GM13977 (cell line): ENCODE data around the gene COL21A1.

Experiments used
- DNase-seq: peaks from one replicate; pipeline ENCODE4 v3.0.0; 2012; ENCODE audit warnings: low spot score
- CTCF ChIP-seq: IDR thresholded peaks from 2 replicates; pipeline ENCODE4 v1.5.1; 2012; ENCODE audit warnings: mild to moderate bottlenecking, control low read depth; ENCODE audit not compliant: insufficient read depth; ENCODE audit errors: extremely low read depth, missing control alignments
- in situ Hi-C: fragments of 300-500 bp; cut with MboI; formaldehyde crosslinking; loops from one replicate; pipeline ENCODE4 v1.12.0; 2022; ENCODE audit warnings: low sequenced_read_pairs, low pct_unique_long_range_greater_than_20kb, mixed read lengths, inconsistent platforms; ENCODE audit not compliant: unreplicated experiment

The COL21A1 gene

GRCh38 chr6:56247654-56248122, 308 bp upstream of the COL21A1 start:
- in situ Hi-C loops = no loop called here
- no peak for DNase-seq
- TF ChIP-seq CTCF = no peak

GRCh38 chr6:56246541-56246880, 869 bp downstream of the COL21A1 start:
- in situ Hi-C loops = no loop called here
- TF ChIP-seq CTCF = no peak
- no peak for DNase-seq

GRCh38 chr6:56245903-56246351, 1.5 kb downstream of the COL21A1 start:
- no peak for DNase-seq
- in situ Hi-C loops = no loop called here
- no peak for TF ChIP-seq CTCF

GRCh38 chr6:56244528-56245253, 2.7 kb downstream of the COL21A1 start:
- DNase-seq = no peak
- no peak for TF ChIP-seq CTCF
- in situ Hi-C loops = no loop called here

- in situ Hi-C loops = no loop called here
- no peak for TF ChIP-seq CTCF
- no peak for DNase-seq
Observed at GRCh38 chr6:56244089-56244488, 3.3 kb downstream of the COL21A1 start.

GRCh38 chr6:56243518-56244070, 3.8 kb downstream of the COL21A1 start:
- no peak for DNase-seq
- in situ Hi-C loops = no loop called here
- no peak for TF ChIP-seq CTCF
